ENCODE measurements around the gene FGF22. TPM values are rescaled to one million over a fixed set of nuclear protein-coding genes. Genes with fewer than 3 reads are reported as not detected.

FGF22 gene
- total and polyA plus RNA-seq, 2 donors (not counting 1 experiment from before 2014, with no cell fraction given): 0.34 to 2.9 TPM

GRCh38 chr19:616747-617526, 22.7 kb upstream of the FGF22 start:
- Histone ChIP-seq H3K36me3 (replicated peaks in 1 of 2; ENCODE audit: control extremely low read depth in 1 of 2, control insufficient read depth in 1 of 2, extremely low read depth in 1 of 2, insufficient read depth in 2 of 2, low read length in 1 of 2) (peaks cover 0 to 25% of the 10 kb centered on the region in 2 experiments), H3K9me3 (ENCODE audit: control extremely low read depth in 1 of 3, control insufficient read depth in 2 of 3, insufficient read depth in 1 of 3, low read length in 2 of 3) (no peaks in the 10 kb centered on the region)
- CTCF ChIA-PET: interaction anchor here (0.7 kb wide), 1 partner anchor 115 kb away, joined by 3 read pairs; no protein-coding TSS in a partner anchor

More at GRCh38 chr19:616747-617526, 22.7 kb upstream of the FGF22 start:
- intact Hi-C loops (cut with micrococcal nuclease): no loop called here
- Mint-ChIP-seq H3K9me3 (ENCODE audit: insufficient read depth) (no peaks in the 10 kb centered on the region), H3K27me3 (peaks cover 7% of the 10 kb centered on the region), H3K27ac (no peak overlapping the region), H3K4me3 (no peak overlapping the region), H3K4me1 (peaks cover 8% of the 10 kb centered on the region)
- no peak for TF ChIP-seq EZH2 (IDR thresholded peaks at IDR 0.05; ENCODE audit: borderline replicate concordance, insufficient read depth, low read depth, low read length, poor library complexity, severe bottlenecking)
- TF ChIP-seq, protein P1, sequence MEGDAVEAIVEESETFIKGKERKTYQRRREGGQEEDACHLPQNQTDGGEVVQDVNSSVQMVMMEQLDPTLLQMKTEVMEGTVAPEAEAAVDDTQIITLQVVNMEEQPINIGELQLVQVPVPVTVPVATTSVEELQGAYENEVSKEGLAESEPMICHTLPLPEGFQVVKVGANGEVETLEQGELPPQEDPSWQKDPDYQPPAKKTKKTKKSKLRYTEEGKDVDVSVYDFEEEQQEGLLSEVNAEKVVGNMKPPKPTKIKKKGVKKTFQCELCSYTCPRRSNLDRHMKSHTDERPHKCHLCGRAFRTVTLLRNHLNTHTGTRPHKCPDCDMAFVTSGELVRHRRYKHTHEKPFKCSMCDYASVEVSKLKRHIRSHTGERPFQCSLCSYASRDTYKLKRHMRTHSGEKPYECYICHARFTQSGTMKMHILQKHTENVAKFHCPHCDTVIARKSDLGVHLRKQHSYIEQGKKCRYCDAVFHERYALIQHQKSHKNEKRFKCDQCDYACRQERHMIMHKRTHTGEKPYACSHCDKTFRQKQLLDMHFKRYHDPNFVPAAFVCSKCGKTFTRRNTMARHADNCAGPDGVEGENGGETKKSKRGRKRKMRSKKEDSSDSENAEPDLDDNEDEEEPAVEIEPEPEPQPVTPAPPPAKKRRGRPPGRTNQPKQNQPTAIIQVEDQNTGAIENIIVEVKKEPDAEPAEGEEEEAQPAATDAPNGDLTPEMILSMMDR (IDR thresholded peaks at IDR 0.05): no peak
- DNase-seq: no peak
- ATAC-seq (ENCODE audit: low read depth): peak; percentile 60
- no peak overlapping the region for H3K4me2 ChIP-seq (replicated peaks; ENCODE audit: low read depth, low read length, poor library complexity, severe bottlenecking)
- H2AFZ ChIP-seq (ENCODE audit: insufficient read depth, low read depth, low read length, poor library complexity, severe bottlenecking): no peak overlapping the region
- peaks cover 0 to 4% of the 10 kb centered on the region in 2 donors for H3K4me1 ChIP-seq (ENCODE audit: control insufficient read depth in 2 of 2, insufficient read depth in 2 of 2, low read length in 2 of 2)
- H4K20me1 ChIP-seq (ENCODE audit: control insufficient read depth, insufficient read depth, low read length, poor library complexity, severe bottlenecking): peaks cover 4% of the 10 kb centered on the region
- no peak overlapping the region for H3K4me3 ChIP-seq (ENCODE audit: control extremely low read depth in 1 of 5, extremely low read depth in 1 of 5, insufficient read depth in 1 of 5, low read depth in 2 of 5, low read length in 4 of 5)
- H3K9ac ChIP-seq (ENCODE audit: low read length): no peak overlapping the region
- 91% methylated on average over 43 of the region's 58 CpGs for WGBS (ENCODE audit: insufficient coverage)
- H3K79me2 ChIP-seq (ENCODE audit: control insufficient read depth, insufficient read depth, low read length): no peaks in the 10 kb centered on the region
- no peak overlapping the region for H3K27ac ChIP-seq (ENCODE audit: low read length in 2 of 2)
- peaks cover 0 to 9% (median 2%) of the 10 kb centered on the region in 4 experiments for H3K27me3 ChIP-seq (replicated peaks in 1 of 4; ENCODE audit: control extremely low read depth in 1 of 4, control insufficient read depth in 3 of 4, insufficient read depth in 4 of 4, low read length in 3 of 4)
- POLR2A ChIA-PET: interaction anchor here (0.6 to 0.7 kb wide), 4 partner anchors 17 to 429 kb away, joined by 3 to 8 read pairs (median 4); no protein-coding TSS in a partner anchor

Data from B cell (primary cell).